Keratinocyte (primary cell): ENCODE measurements around the gene SRGAP2.
"Not testable (repeated sequence)": the region's sequence is repeated elsewhere in the genome, so short reads cannot be mapped to it uniquely, and the experiment has no call there.

Experiments used
- EZH2 ChIP-seq: IDR thresholded peaks from one replicate; pipeline ENCODE4 v1.6.1; 2012; ENCODE audit warnings: inconsistent platforms, mild to moderate bottlenecking, low read length, moderate library complexity
- TF ChIP-seq, protein P1 (sequence below), 3 experiments: IDR thresholded peaks in 1 of 3; conservative IDR thresholded peaks in 1 of 3; optimal IDR thresholded peaks in 1 of 3; 2 replicates in 2 of 3; 3 replicates in 1 of 3; pipeline versions ENCODE3 to v1.5.1; 2011; ENCODE audit warnings: low read length in 3 of 3, mild to moderate bottlenecking in 3 of 3, moderate library complexity in 2 of 3, control low read depth in 1 of 3, inconsistent platforms in 1 of 3; ENCODE audit not compliant: insufficient read depth in 2 of 3; ENCODE audit errors: extremely low read depth in 1 of 3

DNA sequence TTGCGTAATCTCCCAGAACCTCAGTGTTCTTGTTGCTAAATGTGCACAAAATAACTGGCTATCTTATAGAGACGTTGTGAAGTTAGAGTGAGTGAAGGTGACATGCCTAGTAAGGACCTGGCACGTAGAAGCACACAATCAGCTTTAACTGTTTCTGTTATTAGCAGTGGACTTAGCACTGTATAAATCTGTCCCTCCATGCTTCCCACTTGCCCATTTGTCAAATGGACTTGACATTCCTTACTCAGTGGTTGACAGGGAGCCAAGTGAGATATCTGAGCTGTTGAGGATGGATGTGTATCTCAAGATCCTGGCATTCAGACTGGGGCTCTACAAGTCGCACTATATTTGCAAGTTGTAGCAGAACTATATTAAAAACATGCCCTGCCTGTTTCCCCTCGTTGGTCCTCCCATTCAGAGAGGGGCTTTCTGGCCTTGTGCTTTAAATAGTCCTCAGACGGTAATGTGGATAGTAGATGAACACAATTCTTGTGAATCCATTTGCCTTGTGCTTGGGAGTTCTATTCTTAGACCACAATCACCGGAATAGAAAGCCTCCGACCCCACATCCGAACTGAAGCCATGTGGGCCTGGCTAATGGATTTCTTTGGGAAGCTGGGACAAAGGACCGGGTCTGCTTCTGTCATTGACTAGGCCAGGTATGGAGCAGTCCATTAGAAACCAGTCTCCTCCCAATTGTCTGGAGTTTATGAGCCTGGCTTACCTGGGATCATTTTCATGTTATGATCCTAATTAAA is 43.0 kb downstream of the SRGAP2 start:
- TF ChIP-seq, protein P1, sequence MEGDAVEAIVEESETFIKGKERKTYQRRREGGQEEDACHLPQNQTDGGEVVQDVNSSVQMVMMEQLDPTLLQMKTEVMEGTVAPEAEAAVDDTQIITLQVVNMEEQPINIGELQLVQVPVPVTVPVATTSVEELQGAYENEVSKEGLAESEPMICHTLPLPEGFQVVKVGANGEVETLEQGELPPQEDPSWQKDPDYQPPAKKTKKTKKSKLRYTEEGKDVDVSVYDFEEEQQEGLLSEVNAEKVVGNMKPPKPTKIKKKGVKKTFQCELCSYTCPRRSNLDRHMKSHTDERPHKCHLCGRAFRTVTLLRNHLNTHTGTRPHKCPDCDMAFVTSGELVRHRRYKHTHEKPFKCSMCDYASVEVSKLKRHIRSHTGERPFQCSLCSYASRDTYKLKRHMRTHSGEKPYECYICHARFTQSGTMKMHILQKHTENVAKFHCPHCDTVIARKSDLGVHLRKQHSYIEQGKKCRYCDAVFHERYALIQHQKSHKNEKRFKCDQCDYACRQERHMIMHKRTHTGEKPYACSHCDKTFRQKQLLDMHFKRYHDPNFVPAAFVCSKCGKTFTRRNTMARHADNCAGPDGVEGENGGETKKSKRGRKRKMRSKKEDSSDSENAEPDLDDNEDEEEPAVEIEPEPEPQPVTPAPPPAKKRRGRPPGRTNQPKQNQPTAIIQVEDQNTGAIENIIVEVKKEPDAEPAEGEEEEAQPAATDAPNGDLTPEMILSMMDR (optimal IDR thresholded peaks at IDR 0.05 in 1 of 3, IDR thresholded peaks at IDR 0.05 in 1 of 3, conservative IDR thresholded peaks at IDR 0.05 in 1 of 3; ENCODE audit: extremely low read depth in 1 of 3, insufficient read depth in 2 of 3, low read length in 3 of 3): not testable (repeated sequence)
- TF ChIP-seq EZH2: not testable (repeated sequence)
